ENCODE results near the gene ZNF649. TPM values are rescaled to one million over a fixed set of nuclear protein-coding genes. Genes with fewer than 3 reads are reported as not detected.

The ZNF649 gene
- total RNA-seq (13.6 and 16.0 TPM in 2 replicates), polyA plus RNA-seq (4.9 and 8.6 TPM in 2 replicates)

DNA sequence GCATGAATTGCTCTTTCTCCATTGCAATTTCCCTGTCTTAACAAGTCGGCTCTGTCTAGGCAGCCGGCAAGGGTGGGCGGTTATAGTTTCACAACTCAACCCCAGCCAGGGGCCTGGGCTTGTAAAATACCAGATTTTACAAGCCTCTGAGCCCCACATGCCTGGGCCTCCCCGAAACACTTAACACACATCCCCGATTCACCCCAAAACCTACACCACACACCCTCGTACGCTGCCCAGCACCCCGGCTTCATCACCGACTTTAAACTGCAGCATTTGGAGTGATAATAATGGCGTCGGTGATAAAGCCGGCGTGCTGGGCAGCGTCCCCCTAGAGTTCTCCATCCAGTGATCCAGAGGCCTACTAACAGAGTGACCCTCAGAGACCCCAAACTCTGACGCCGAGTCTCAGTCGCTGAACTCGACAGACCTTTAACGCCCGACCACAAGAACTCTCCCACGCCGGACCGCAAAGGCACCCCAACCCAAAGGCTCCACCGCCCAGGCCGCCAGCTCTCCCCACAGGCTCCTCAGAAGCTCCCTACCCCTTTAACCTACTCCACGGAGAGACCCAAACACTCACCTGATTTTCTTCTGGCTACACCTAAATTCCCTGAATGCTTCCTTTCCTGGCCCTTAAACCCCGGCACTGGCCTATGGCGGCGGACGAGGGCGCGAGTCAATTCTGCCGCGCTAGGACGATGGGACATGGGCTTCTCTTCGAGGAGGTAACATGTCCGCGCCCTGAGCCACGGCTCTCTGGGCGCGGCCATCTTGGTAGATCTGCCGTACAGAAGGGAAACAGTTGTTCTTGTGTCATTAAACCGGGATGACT lies at the start of gene ZNF649:
Gene ZNF649, minus strand, starts transcription at position 687 of the 835 bp plus-strand sequence. CDS start 4,910 bp downstream, outside the sequence.
- Histone ChIP-seq H3K9me3 (ENCODE audit: low read depth) (peaks cover 27% of the 10 kb centered on the region), H3K36me3 (replicated peaks; ENCODE audit: insufficient read depth, low read depth) (peaks cover 6% of the 10 kb centered on the region), H3K4me2 (peak within 1 kb of the TSS; percentile 78), H3K27ac (peak within 1 kb of the TSS; percentile 94), H3K79me2 (peaks cover 48% of the 10 kb centered on the region), H3K4me3 (peak within 1 kb of the TSS; percentile 95), H3K9me2 (replicated peaks; ENCODE audit: insufficient read depth) (no peaks in the 10 kb centered on the region), H3K27me3 (no peaks in the 10 kb centered on the region), H4K20me1 (ENCODE audit: insufficient read depth, poor library complexity, severe bottlenecking) (no peaks in the 10 kb centered on the region), H3K4me1 (ENCODE audit: insufficient read depth) (peaks cover 5% of the 10 kb centered on the region), H2AFZ (peak within 1 kb of the TSS; percentile 94)
- 2% methylated on average over 43 of the region's 43 CpGs for WGBS (ENCODE audit: low lambda C conversion rate, missing lambda C conversion rate)
- TF ChIP-seq EZH2 (IDR thresholded peaks at IDR 0.05; ENCODE audit: borderline replicate concordance) (no peak), EZH2phosphoT487 (IDR thresholded peaks at IDR 0.05; ENCODE audit: low read depth, severe bottlenecking, unreplicated experiment) (no peak)
- TF ChIP-seq, protein P1, sequence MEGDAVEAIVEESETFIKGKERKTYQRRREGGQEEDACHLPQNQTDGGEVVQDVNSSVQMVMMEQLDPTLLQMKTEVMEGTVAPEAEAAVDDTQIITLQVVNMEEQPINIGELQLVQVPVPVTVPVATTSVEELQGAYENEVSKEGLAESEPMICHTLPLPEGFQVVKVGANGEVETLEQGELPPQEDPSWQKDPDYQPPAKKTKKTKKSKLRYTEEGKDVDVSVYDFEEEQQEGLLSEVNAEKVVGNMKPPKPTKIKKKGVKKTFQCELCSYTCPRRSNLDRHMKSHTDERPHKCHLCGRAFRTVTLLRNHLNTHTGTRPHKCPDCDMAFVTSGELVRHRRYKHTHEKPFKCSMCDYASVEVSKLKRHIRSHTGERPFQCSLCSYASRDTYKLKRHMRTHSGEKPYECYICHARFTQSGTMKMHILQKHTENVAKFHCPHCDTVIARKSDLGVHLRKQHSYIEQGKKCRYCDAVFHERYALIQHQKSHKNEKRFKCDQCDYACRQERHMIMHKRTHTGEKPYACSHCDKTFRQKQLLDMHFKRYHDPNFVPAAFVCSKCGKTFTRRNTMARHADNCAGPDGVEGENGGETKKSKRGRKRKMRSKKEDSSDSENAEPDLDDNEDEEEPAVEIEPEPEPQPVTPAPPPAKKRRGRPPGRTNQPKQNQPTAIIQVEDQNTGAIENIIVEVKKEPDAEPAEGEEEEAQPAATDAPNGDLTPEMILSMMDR (IDR thresholded peaks at IDR 0.05; ENCODE audit: poor library complexity) = no peak
- peak; percentile 93 for DNase-seq (ENCODE audit: low spot score)

DNA sequence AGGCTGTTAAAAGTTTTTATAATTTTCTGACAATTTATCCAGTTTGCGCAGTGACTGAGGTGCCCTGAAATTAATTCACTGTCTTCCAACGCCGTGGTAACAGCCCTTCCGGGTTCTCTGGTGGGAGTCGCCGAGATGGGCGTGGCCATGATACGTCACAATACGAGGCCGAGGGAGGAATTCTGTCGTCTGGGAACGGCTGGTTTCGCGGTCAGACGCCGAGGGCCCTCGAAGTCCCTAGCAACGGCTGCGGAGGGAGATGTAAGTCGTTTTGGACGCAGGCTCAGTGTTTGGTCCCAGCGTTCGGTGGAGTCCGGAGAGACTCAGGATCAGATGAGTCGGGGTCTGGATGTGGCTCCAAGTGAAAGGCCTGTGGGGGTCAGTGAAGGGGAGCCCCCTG lies 44.2 kb upstream of the ZNF649 start:
- TF ChIP-seq, protein P1 (IDR thresholded peaks at IDR 0.05; ENCODE audit: poor library complexity) = no peak
- TF ChIP-seq EZH2phosphoT487 (IDR thresholded peaks at IDR 0.05; ENCODE audit: low read depth, severe bottlenecking, unreplicated experiment) (no peak), EZH2 (IDR thresholded peaks at IDR 0.05; ENCODE audit: borderline replicate concordance) (no peak)
- no peak overlapping the region for H3K4me2 ChIP-seq
- H3K9me3 ChIP-seq (ENCODE audit: low read depth) = peaks cover 32% of the 10 kb centered on the region
- H3K36me3 ChIP-seq (replicated peaks; ENCODE audit: insufficient read depth, low read depth) = peaks cover 18% of the 10 kb centered on the region
- DNase-seq (ENCODE audit: low spot score) = no peak
- H3K4me3 ChIP-seq = no peak overlapping the region
- no peaks in the 10 kb centered on the region for H3K79me2 ChIP-seq
- no peaks in the 10 kb centered on the region for H4K20me1 ChIP-seq (ENCODE audit: insufficient read depth, poor library complexity, severe bottlenecking)
- WGBS (ENCODE audit: low lambda C conversion rate, missing lambda C conversion rate) = 96% methylated on average over 25 of the region's 25 CpGs
- no peaks in the 10 kb centered on the region for H3K9me2 ChIP-seq (replicated peaks; ENCODE audit: insufficient read depth)
- no peaks in the 10 kb centered on the region for H3K4me1 ChIP-seq (ENCODE audit: insufficient read depth)
- H3K27me3 ChIP-seq = no peaks in the 10 kb centered on the region
- H3K27ac ChIP-seq = no peak overlapping the region
- no peak overlapping the region for H2AFZ ChIP-seq

DNA sequence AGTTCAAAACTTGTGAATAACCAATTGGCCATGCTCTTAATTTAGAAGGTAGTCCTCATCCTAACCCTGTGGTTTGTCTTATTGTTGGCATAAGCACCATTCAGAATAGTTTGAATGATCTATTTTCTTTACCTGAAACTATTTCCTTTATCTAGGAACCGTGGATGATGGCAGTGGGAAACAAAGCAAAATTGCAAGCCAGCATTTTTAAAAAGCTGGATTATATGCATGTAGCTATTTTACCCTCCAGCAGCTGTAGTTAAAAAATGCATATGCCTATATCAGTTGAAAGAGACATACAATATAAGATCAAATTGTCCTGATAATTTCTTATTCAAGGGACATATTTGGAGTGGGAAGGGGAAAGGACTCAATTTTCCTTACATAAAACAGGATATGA lies 41.8 kb upstream of the ZNF649 start:
- Histone ChIP-seq H2AFZ (no peak overlapping the region), H3K4me2 (no peak overlapping the region)
- 96% methylated on average over 1 of the region's 1 CpG for WGBS (ENCODE audit: low lambda C conversion rate, missing lambda C conversion rate)

More for the DNA sequence above, 41.8 kb upstream of the ZNF649 start:
- Histone ChIP-seq H3K9me3 (ENCODE audit: low read depth) (peaks cover 55% of the 10 kb centered on the region), H3K36me3 (replicated peaks; ENCODE audit: insufficient read depth, low read depth) (peaks cover 31% of the 10 kb centered on the region), H3K27me3 (no peaks in the 10 kb centered on the region), H4K20me1 (ENCODE audit: insufficient read depth, poor library complexity, severe bottlenecking) (no peaks in the 10 kb centered on the region), H3K27ac (no peak overlapping the region), H3K4me1 (ENCODE audit: insufficient read depth) (no peaks in the 10 kb centered on the region), H3K4me3 (no peak overlapping the region), H3K9me2 (replicated peaks; ENCODE audit: insufficient read depth) (no peaks in the 10 kb centered on the region), H3K79me2 (no peaks in the 10 kb centered on the region)
- TF ChIP-seq EZH2 (IDR thresholded peaks at IDR 0.05; ENCODE audit: borderline replicate concordance) = no peak
- no peak for TF ChIP-seq EZH2phosphoT487 (IDR thresholded peaks at IDR 0.05; ENCODE audit: low read depth, severe bottlenecking, unreplicated experiment)
- TF ChIP-seq, protein P1 (IDR thresholded peaks at IDR 0.05; ENCODE audit: poor library complexity) = no peak
- DNase-seq (ENCODE audit: low spot score) = no peak

Data from hepatocyte (in vitro differentiated cells).